CD4-positive, alpha-beta T cell (primary cell): Measurements from ENCODE around the gene GET3. TPM values are rescaled to one million over a fixed set of nuclear protein-coding genes. Genes with fewer than 3 reads are reported as not detected.

Source experiments
- ATAC-seq: fragments of 200-7000 bp; cut with Tn5 transposase; one replicate; pipeline ENCODE4 v1.10.0; 2022; ENCODE audit warnings: mild to moderate bottlenecking; ENCODE audit not compliant: poor library complexity
- CTCF ChIA-PET: fragments of 350-600 bp; sonication (Branson Sonifier 250); formaldehyde crosslinking; loops from one replicate; lab custom pipeline; 2021; ENCODE audit warnings: antibody characterized with exemption, inconsistent platforms; lab: Charles Lee
- POLR2A ChIA-PET: fragments of 350-600 bp; sonication (Branson Sonifier 250); formaldehyde crosslinking; loops from one replicate; lab custom pipeline; 2021; ENCODE audit warnings: antibody characterized with exemption, inconsistent platforms; lab: Charles Lee
- DNase-seq, 14 experiments: peaks; one replicate each; pipeline ENCODE4 v3.0.0-alpha.2; 2013 to 2020; ENCODE audit warnings: mixed read lengths in 2 of 14
- H3K27ac ChIP-seq, 2 donors: one replicate each; pipeline versions ENCODE4 v1.5.1 to v1.7.0; 2013; ENCODE audit warnings: low read length in 2 of 2, low read depth in 1 of 2, mild to moderate bottlenecking in 1 of 2
- H3K27me3 ChIP-seq, 2 experiments: 1 replicate in 1 of 2; 2 replicates in 1 of 2; pipeline versions ENCODE4 v1.6.1 to v1.7.0; 2013; ENCODE audit warnings: low read length in 2 of 2, control low read depth in 1 of 2, mild to moderate bottlenecking in 1 of 2, moderate library complexity in 1 of 2; ENCODE audit not compliant: insufficient read depth in 2 of 2, control insufficient read depth in 1 of 2
- H3K36me3 ChIP-seq: one replicate; pipeline ENCODE4 v1.6.1; 2013; ENCODE audit warnings: low read length, control low read depth; ENCODE audit not compliant: insufficient read depth
- H3K4me1 ChIP-seq: one replicate; pipeline ENCODE4 v1.6.1; 2013; ENCODE audit warnings: low read length, control low read depth; ENCODE audit not compliant: insufficient read depth
- H3K4me3 ChIP-seq: one replicate; pipeline ENCODE4 v1.5.1; 2013; ENCODE audit warnings: mild to moderate bottlenecking, low read length, moderate library complexity
- H3K9me3 ChIP-seq, 2 experiments: 1 replicate in 1 of 2; 2 replicates in 1 of 2; pipeline versions ENCODE4 v1.6.1 to v1.7.0; 2013; ENCODE audit warnings: low read length in 2 of 2, mild to moderate bottlenecking in 2 of 2, control low read depth in 1 of 2, moderate library complexity in 1 of 2; ENCODE audit not compliant: control insufficient read depth in 1 of 2, insufficient read depth in 1 of 2
- H3K27ac Mint-ChIP-seq: one replicate; pipeline ENCODE4 v1.8.0; 2020; ENCODE audit warnings: mixed read lengths
- H3K27me3 Mint-ChIP-seq: one replicate; pipeline ENCODE4 v1.8.0; 2021; ENCODE audit warnings: mixed read lengths
- H3K36me3 Mint-ChIP-seq: one replicate; pipeline ENCODE4 v1.8.0; 2021; ENCODE audit warnings: low read depth, mixed read lengths
- H3K4me1 Mint-ChIP-seq: one replicate; pipeline ENCODE4 v1.8.0; 2021; ENCODE audit warnings: low read depth, mixed read lengths
- H3K4me3 Mint-ChIP-seq: one replicate; pipeline ENCODE4 v1.8.0; 2020; ENCODE audit warnings: mild to moderate bottlenecking, mixed read lengths
- H3K9me3 Mint-ChIP-seq: one replicate; pipeline ENCODE4 v1.8.0; 2020; ENCODE audit warnings: mixed read lengths
- intact Hi-C, 2 experiments: fragments of 100-400 bp; cut with DNase I in 1 of 2; cut with micrococcal nuclease in 1 of 2; formaldehyde crosslinking; loops; one replicate each; pipeline versions ENCODE4 v1.15.1 to v1.9.0; 2023 to 2025; cut with DNase I, micrococcal nuclease
- total RNA-seq, 174 experiments: library from RNA in 2 of 174; stranded (reverse) in 2 of 174; gene quantifications; one replicate each; pipeline ENCODE4 v1.2.3 and lab custom pipeline; 2021 to 2026
- TF ChIP-seq, protein P1 (sequence below): fragments of 200-600 bp; IDR thresholded peaks from one replicate; pipeline ENCODE4 v1.8.0; 2022; ENCODE audit warnings: antibody characterized with exemption, mild to moderate bottlenecking

GET3 gene
- total RNA-seq, 2 experiments from 2014 or later: 13.9 to 14.5 TPM

DNA sequence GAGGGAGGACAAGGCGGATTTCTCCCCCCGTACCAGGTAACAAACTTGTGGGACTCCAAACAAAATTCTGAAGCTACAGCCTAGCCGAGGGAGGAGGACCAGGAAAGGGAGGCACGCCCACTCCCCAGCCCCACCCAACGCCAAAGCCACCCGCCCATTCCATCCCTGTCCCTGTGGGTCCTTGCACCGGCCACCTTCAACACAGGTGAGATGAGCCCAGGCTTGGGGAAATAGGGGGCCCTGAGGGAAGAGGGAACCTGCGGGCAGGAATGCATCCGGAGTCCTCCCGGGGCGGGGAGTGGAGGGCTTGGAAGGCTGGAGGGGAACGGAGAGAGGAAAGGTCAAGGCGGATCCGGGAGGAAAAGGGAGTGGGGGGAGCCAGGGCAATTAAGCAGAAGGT lies 14.3 kb downstream of the GET3 start, which contains the start of gene BEST2:
BEST2 (plus strand) TSS at position 157 of the 400 bp plus-strand sequence. CDS start 802 bp downstream, outside the sequence.
- peaks cover 4% of the 10 kb centered on the region for H3K9me3 Mint-ChIP-seq
- TF ChIP-seq, protein P1, sequence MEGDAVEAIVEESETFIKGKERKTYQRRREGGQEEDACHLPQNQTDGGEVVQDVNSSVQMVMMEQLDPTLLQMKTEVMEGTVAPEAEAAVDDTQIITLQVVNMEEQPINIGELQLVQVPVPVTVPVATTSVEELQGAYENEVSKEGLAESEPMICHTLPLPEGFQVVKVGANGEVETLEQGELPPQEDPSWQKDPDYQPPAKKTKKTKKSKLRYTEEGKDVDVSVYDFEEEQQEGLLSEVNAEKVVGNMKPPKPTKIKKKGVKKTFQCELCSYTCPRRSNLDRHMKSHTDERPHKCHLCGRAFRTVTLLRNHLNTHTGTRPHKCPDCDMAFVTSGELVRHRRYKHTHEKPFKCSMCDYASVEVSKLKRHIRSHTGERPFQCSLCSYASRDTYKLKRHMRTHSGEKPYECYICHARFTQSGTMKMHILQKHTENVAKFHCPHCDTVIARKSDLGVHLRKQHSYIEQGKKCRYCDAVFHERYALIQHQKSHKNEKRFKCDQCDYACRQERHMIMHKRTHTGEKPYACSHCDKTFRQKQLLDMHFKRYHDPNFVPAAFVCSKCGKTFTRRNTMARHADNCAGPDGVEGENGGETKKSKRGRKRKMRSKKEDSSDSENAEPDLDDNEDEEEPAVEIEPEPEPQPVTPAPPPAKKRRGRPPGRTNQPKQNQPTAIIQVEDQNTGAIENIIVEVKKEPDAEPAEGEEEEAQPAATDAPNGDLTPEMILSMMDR: no peak
- ChIA-PET POLR2A (no interaction called here), CTCF (no interaction called here)
- peaks cover 6% of the 10 kb centered on the region for H3K4me1 Mint-ChIP-seq
- peaks cover 15% of the 10 kb centered on the region for H3K36me3 ChIP-seq
- H3K27ac ChIP-seq: no peak within 1 kb of the TSS
- peaks cover 11% of the 10 kb centered on the region for H3K4me1 ChIP-seq
- DNase-seq: no peak
- peaks cover 11 to 13% of the 10 kb centered on the region in 2 experiments for H3K27me3 ChIP-seq
- no peak within 1 kb of the TSS for H3K4me3 Mint-ChIP-seq
- no peak within 1 kb of the TSS for H3K4me3 ChIP-seq
- peaks cover 18% of the 10 kb centered on the region for H3K36me3 Mint-ChIP-seq
- H3K27me3 Mint-ChIP-seq: peaks cover 36% of the 10 kb centered on the region
- ATAC-seq: no peak
- H3K27ac Mint-ChIP-seq: no peak within 1 kb of the TSS
- intact Hi-C loops: no loop called here
- peaks cover 7 to 19% of the 10 kb centered on the region in 2 experiments for H3K9me3 ChIP-seq

DNA sequence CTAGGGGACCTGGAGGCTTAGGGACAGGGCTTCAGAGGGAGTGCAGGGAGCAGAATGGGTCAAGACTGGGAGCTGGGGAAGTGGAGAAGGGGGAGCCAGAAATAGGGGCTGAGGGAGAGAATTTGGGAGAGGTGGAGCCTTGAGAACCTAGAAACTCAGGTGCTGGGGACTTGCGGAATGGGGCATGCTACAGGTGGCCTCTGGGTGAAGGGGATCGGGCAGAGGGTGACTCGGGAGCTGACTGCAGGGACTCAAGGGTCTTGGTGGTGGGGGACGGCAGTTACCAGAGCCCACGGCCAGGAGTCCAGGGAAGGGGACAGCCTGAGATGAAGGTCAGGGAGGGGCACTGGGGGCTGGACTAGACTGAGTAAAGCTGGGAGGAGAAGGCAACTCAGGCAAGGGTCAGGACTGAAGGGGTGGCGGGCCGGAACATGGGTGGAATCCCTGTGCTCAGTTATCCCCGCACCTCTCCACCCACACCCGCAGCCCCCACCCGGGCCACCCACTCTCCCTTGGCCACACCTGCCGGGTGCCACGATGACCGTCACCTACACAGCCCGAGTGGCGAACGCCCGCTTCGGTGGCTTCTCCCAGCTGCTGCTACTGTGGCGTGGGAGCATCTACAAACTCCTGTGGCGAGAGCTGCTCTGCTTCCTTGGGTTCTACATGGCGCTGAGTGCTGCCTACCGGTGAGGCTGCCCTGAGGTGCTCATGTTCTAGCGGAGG lies 14.9 kb downstream of the GET3 start:
- ChIA-PET CTCF (no interaction called here), POLR2A (interaction anchor here (0.6 kb wide), 1 partner anchor 15 kb away, joined by 3 read pairs; no protein-coding TSS in a partner anchor)
- Histone ChIP-seq H3K4me3 (no peak overlapping the region), H3K27me3 (peaks cover 11 to 13% of the 10 kb centered on the region in 2 experiments), H3K27ac (no peak overlapping the region), H3K4me1 (peaks cover 12% of the 10 kb centered on the region), H3K36me3 (peaks cover 10% of the 10 kb centered on the region), H3K9me3 (peaks cover 7 to 15% of the 10 kb centered on the region in 2 experiments)
- Mint-ChIP-seq H3K27ac (no peak overlapping the region), H3K9me3 (peaks cover 4% of the 10 kb centered on the region), H3K27me3 (peaks cover 36% of the 10 kb centered on the region), H3K4me1 (peaks cover 6% of the 10 kb centered on the region), H3K36me3 (peaks cover 12% of the 10 kb centered on the region), H3K4me3 (no peak overlapping the region)
- no peak for ATAC-seq
- intact Hi-C loops: no loop called here
- no peak for DNase-seq
- TF ChIP-seq, protein P1: no peak

DNA sequence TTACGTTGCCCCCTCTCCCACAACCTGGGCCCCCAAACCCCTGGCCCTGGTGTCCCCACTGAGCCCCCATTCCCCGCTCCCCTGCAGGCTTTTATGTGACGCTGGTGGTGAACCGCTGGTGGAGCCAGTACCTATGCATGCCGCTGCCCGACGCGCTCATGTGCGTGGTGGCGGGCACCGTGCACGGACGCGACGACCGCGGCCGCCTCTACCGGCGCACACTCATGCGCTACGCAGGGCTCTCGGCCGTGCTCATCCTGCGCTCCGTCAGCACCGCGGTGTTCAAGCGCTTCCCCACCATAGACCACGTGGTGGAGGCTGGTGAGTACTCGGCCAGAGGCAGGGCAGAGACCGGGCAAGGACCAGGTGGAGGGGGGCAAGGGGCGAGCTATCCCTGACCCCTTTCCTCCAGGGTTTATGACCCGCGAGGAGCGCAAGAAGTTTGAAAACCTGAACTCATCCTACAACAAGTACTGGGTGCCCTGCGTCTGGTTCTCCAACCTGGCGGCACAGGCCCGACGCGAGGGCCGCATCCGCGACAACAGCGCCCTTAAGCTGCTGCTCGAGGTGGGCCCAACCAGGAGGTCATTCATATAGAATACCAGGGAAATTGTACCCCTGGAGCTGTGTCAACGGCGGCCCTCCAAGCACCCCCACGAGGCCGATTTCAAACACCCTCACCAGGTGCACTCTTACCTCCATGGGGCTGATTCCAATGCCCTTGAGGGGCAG lies 17.3 kb downstream of the GET3 start:
- Histone ChIP-seq H3K4me1 (peaks cover 20% of the 10 kb centered on the region), H3K9me3 (no peaks in the 10 kb centered on the region), H3K27ac (no peak overlapping the region), H3K36me3 (no peaks in the 10 kb centered on the region), H3K27me3 (peaks cover 17 to 18% of the 10 kb centered on the region in 2 experiments), H3K4me3 (no peak overlapping the region)
- H3K4me3 Mint-ChIP-seq: no peak overlapping the region
- H3K27ac Mint-ChIP-seq: no peak overlapping the region
- peaks cover 40% of the 10 kb centered on the region for H3K27me3 Mint-ChIP-seq
- H3K9me3 Mint-ChIP-seq: no peaks in the 10 kb centered on the region
- TF ChIP-seq, protein P1: no peak
- CTCF ChIA-PET: interaction anchor here (1.0 kb wide), 1 partner anchor 38 kb away, joined by 3 read pairs; no protein-coding TSS in a partner anchor
- no peaks in the 10 kb centered on the region for H3K36me3 Mint-ChIP-seq
- ATAC-seq (no peak), DNase-seq (no peak)
- intact Hi-C loops: no loop called here
- POLR2A ChIA-PET: interaction anchor here (0.5 kb wide), 1 partner anchor 12 kb away, joined by 3 read pairs; no protein-coding TSS in a partner anchor
- peaks cover 4% of the 10 kb centered on the region for H3K4me1 Mint-ChIP-seq
